Muscle layer of duodenum (tissue), 2 donors: ENCODE results near the gene SP1.
"Not testable (repeated sequence)": the region's sequence is repeated elsewhere in the genome, so short reads cannot be mapped to it uniquely, and the experiment has no call there.

ENCODE experiments used
- H3K27ac ChIP-seq: one replicate; pipeline ENCODE4 v1.7.0; 2013; ENCODE audit warnings: mild to moderate bottlenecking, low read length
- H3K27me3 ChIP-seq: one replicate; pipeline ENCODE4 v1.7.0; 2013; ENCODE audit warnings: low read depth, mild to moderate bottlenecking, control low read depth, low read length
- H3K36me3 ChIP-seq, 2 donors: one replicate each; pipeline ENCODE4 v1.7.0; 2013; ENCODE audit warnings: low read length in 2 of 2, control low read depth in 1 of 2, mild to moderate bottlenecking in 1 of 2; ENCODE audit not compliant: insufficient read depth in 2 of 2, control insufficient read depth in 1 of 2
- H3K4me1 ChIP-seq, 2 donors: one replicate each; pipeline ENCODE4 v1.7.0; 2013; ENCODE audit warnings: low read length in 2 of 2, mild to moderate bottlenecking in 2 of 2, control low read depth in 1 of 2, moderate library complexity in 1 of 2; ENCODE audit not compliant: insufficient read depth in 2 of 2, control insufficient read depth in 1 of 2
- H3K4me3 ChIP-seq, 2 donors: one replicate each; pipeline ENCODE4 v1.7.0; 2013; ENCODE audit warnings: low read length in 2 of 2, low read depth in 1 of 2, mild to moderate bottlenecking in 1 of 2
- H3K9me3 ChIP-seq, 2 donors: one replicate each; pipeline ENCODE4 v1.7.0; 2013; ENCODE audit warnings: low read length in 2 of 2, control low read depth in 1 of 2, mild to moderate bottlenecking in 1 of 2; ENCODE audit not compliant: control insufficient read depth in 1 of 2
- donor health status: healthy.

SP1 gene

GRCh38 chr12:53380104-53380793 is at the start of gene SP1:
Gene SP1, plus strand, starts transcription at chr12:53380176. Its CDS starts 116 bp downstream, at chr12:53380292.
- Histone ChIP-seq H3K36me3 (peaks cover 20 to 22% of the 10 kb centered on the region in 2 donors), H3K4me1 (peaks cover 27 to 45% of the 10 kb centered on the region in 2 donors), H3K9me3 (no peaks in the 10 kb centered on the region), H3K27ac (peak within 1 kb of the TSS; percentile 93), H3K4me3 (peak within 1 kb of the TSS; percentile 67 to 77), H3K27me3 (no peaks in the 10 kb centered on the region)

GRCh38 chr12:53330671-53331070 is 49.3 kb upstream of the SP1 start:
- Histone ChIP-seq H3K9me3 (no peaks in the 10 kb centered on the region), H3K36me3 (no peaks in the 10 kb centered on the region), H3K4me3 (no peak overlapping the region), H3K27ac (no peak overlapping the region), H3K27me3 (peaks cover under 1% of the 10 kb centered on the region), H3K4me1 (peaks cover 0 to 5% of the 10 kb centered on the region in 2 donors)

DNA sequence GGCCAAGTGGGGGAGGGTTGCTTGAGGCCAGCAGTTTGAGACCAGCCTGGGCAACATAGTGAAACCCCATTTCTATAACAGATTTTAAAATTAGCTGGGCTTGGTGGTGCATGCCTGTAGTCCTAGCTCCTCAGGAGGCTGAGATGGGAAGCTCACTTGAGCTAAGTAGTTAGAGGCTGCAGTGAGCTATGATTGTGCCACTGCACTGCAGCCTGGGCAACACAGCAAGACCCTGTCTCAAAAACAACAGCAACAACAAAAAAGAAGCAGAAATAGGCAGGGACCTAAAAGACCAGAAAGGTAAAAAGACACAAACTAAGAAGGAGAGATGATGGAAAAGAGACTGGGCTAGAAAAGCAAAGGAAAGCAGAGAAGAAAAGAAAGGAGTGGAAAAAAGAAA is 47.6 kb upstream of the SP1 start:
- not testable (repeated sequence) for H3K4me3 ChIP-seq, H3K9me3 ChIP-seq, H3K36me3 ChIP-seq, H3K4me1 ChIP-seq, H3K27ac ChIP-seq
- H3K27me3 ChIP-seq, result peaks cover 11% of the 10 kb centered on the region

GRCh38 chr12:53332744-53333143 is 47.2 kb upstream of the SP1 start:
- H3K27me3 ChIP-seq, result peaks cover 11% of the 10 kb centered on the region
- H3K27ac ChIP-seq, result no peak overlapping the region
- no peaks in the 10 kb centered on the region for H3K9me3 ChIP-seq
- H3K4me1 ChIP-seq, result no peaks in the 10 kb centered on the region
- no peaks in the 10 kb centered on the region for H3K36me3 ChIP-seq
- H3K4me3 ChIP-seq, result no peak overlapping the region

DNA sequence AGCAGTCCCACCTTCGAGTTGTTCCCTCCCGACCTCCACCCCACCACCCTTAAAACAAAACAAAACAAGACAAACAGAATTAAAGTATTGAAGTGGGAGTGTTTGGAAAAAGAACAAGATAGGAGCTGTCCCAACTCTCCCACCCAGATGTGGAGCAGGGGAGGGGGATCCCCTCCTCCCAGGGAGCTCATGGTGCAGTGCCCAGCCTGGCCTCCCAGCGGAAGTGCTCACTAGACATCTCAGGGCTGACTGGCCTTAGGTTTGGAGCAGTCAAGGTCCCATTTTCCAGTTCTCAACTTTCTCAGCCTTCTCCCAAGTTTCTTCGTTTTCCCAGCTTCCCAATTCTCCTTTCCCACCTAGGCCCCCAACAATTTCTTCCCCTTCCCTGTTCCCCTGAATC is 46.7 kb upstream of the SP1 start:
- peaks cover 11% of the 10 kb centered on the region for H3K27me3 ChIP-seq

DNA sequence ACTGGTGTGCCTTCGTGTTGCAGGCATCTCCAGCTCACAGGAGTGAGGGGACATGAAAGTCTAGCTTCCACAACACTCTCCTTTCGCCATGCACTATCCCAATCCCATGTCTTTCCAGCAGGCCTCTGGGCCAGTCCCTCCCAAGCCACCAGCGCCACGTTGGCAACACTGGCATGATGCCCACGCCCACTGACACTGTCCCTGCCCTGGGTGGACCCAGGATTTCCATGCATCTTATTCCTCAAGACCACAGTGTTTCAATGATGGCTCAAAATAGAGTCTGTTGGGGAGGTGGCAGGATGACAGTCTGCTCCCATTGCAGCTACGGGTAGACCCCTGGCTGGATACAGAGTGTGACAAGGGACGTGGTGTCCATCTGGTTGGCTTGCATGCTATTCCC is 46.1 kb upstream of the SP1 start:
- no peak overlapping the region for H3K4me3 ChIP-seq
- no peaks in the 10 kb centered on the region for H3K4me1 ChIP-seq
- peaks cover 14% of the 10 kb centered on the region for H3K27me3 ChIP-seq
- no peaks in the 10 kb centered on the region for H3K36me3 ChIP-seq
- no peaks in the 10 kb centered on the region for H3K9me3 ChIP-seq
- H3K27ac ChIP-seq, result no peak overlapping the region

More for the DNA sequence above, 46.7 kb upstream of the SP1 start:
- no peak overlapping the region for H3K4me3 ChIP-seq
- no peaks in the 10 kb centered on the region for H3K36me3 ChIP-seq
- H3K4me1 ChIP-seq, result no peaks in the 10 kb centered on the region
- H3K27ac ChIP-seq, result no peak overlapping the region
- H3K9me3 ChIP-seq, result no peaks in the 10 kb centered on the region

DNA sequence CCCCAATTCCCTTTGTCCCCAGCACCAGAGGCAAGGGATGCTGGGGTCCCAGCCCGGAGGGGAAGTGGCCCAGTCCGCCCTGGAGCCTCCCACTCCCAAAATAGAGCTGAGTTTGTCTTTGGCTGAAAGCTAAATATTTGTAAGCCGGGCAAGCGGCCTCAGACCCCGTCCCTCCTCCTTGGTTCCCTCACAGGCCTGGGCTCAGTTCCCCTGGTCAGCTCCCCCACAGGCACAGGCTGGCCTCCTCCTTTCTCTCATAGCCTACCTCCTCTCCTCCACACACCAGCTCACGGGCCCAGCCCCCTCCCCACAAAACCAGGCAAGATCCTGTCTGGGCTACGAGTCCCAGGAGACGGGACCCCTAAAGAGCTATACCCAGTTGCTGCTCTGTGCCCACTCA is 45.2 kb upstream of the SP1 start:
- no peaks in the 10 kb centered on the region for H3K9me3 ChIP-seq
- no peaks in the 10 kb centered on the region for H3K36me3 ChIP-seq
- H3K4me3 ChIP-seq, result no peak overlapping the region
- no peak overlapping the region for H3K27ac ChIP-seq
- no peaks in the 10 kb centered on the region for H3K4me1 ChIP-seq
- peaks cover 16% of the 10 kb centered on the region for H3K27me3 ChIP-seq

GRCh38 chr12:53336181-53336681 is 43.7 kb upstream of the SP1 start, which contains the start of gene SP7:
Gene SP7, minus strand, starts transcription at chr12:53336354. Its CDS starts 708 bp downstream, at chr12:53335646.
- Histone ChIP-seq H3K27me3 (peaks cover 16% of the 10 kb centered on the region), H3K27ac (no peak within 1 kb of the TSS), H3K36me3 (no peaks in the 10 kb centered on the region), H3K4me3 (no peak within 1 kb of the TSS), H3K9me3 (no peaks in the 10 kb centered on the region), H3K4me1 (no peaks in the 10 kb centered on the region)

DNA sequence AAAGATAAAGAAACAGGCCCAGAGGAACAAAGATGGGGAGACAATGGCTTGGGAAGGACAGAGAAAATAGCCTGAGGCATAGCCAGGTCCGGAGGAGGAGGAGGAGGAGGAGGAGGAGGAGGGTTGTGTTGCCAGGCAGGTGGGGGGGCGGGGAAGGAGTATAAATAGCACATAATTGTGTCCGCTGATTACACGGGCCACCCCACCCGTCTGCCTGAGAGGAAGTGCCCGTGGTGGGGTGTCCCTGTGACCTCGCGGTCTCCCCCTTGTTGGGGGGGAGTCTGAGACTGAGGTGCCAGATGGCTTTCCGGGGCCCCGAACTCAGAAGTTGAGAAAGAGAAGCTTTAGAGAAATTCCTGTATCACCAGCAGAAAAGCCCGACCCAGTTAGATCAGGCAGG is 42.0 kb upstream of the SP1 start:
- Histone ChIP-seq H3K27ac (no peak overlapping the region), H3K4me1 (no peaks in the 10 kb centered on the region), H3K36me3 (no peaks in the 10 kb centered on the region), H3K9me3 (no peaks in the 10 kb centered on the region), H3K27me3 (peaks cover 16% of the 10 kb centered on the region), H3K4me3 (no peak overlapping the region)

- no peak overlapping the region for H3K27ac ChIP-seq
- H3K4me1 ChIP-seq, result peaks cover 0 to under 1% of the 10 kb centered on the region in 2 donors
- H3K4me3 ChIP-seq, result no peak overlapping the region
- peaks cover 16% of the 10 kb centered on the region for H3K27me3 ChIP-seq
- H3K36me3 ChIP-seq, result no peaks in the 10 kb centered on the region
- H3K9me3 ChIP-seq, result no peaks in the 10 kb centered on the region
Measured at GRCh38 chr12:53338916-53339315, 41.1 kb upstream of the SP1 start.

- peaks cover under 1 to 9% of the 10 kb centered on the region in 2 donors for H3K4me1 ChIP-seq
- no peak overlapping the region for H3K27ac ChIP-seq
- H3K9me3 ChIP-seq, result no peaks in the 10 kb centered on the region
- H3K36me3 ChIP-seq, result no peaks in the 10 kb centered on the region
- H3K4me3 ChIP-seq, result no peak overlapping the region
- peaks cover 16% of the 10 kb centered on the region for H3K27me3 ChIP-seq
Measured at GRCh38 chr12:53340398-53340797, 39.6 kb upstream of the SP1 start.

- Histone ChIP-seq H3K4me3 (no peak overlapping the region), H3K4me1 (peaks cover 4 to 15% of the 10 kb centered on the region in 2 donors), H3K36me3 (no peaks in the 10 kb centered on the region), H3K9me3 (no peaks in the 10 kb centered on the region), H3K27ac (no peak overlapping the region), H3K27me3 (peaks cover 6% of the 10 kb centered on the region)
Measured at GRCh38 chr12:53343449-53343848, 36.5 kb upstream of the SP1 start.
